GM10847 (cell line): ENCODE measurements around the gene PDE4D.

ENCODE experiments used
- POLR2A ChIP-seq: IDR thresholded peaks from 2 replicates; pipeline ENCODE4 v1.6.1; 2011; ENCODE audit not compliant: insufficient read length; ENCODE audit errors: extremely low read depth

PDE4D gene

GRCh38 chr5:59568161-59568560 is 325.4 kb downstream of the PDE4D start:
- TF ChIP-seq POLR2A = no peak

GRCh38 chr5:59565551-59565950 is 328.0 kb downstream of the PDE4D start:
- TF ChIP-seq POLR2A = no peak

- no peak for TF ChIP-seq POLR2A
These were observed 328.6 kb downstream of the PDE4D start for GRCh38 chr5:59564895-59565294.

- TF ChIP-seq POLR2A = no peak
These were observed 330.7 kb downstream of the PDE4D start for GRCh38 chr5:59562756-59563389.

- TF ChIP-seq POLR2A = no peak
These were observed 333.0 kb downstream of the PDE4D start for GRCh38 chr5:59560553-59560952.

- no peak for TF ChIP-seq POLR2A
These were observed 333.7 kb downstream of the PDE4D start for GRCh38 chr5:59559847-59560246.

- no peak for TF ChIP-seq POLR2A
These were observed 334.2 kb downstream of the PDE4D start for GRCh38 chr5:59559323-59559722.

GRCh38 chr5:59558501-59558900 is 335.0 kb downstream of the PDE4D start:
- no peak for TF ChIP-seq POLR2A

GRCh38 chr5:59557572-59557971 is 336.0 kb downstream of the PDE4D start:
- TF ChIP-seq POLR2A = no peak

GRCh38 chr5:59555596-59555995 is 337.9 kb downstream of the PDE4D start:
- no peak for TF ChIP-seq POLR2A

GRCh38 chr5:59554501-59554900 is 339.0 kb downstream of the PDE4D start:
- TF ChIP-seq POLR2A = no peak

- no peak for TF ChIP-seq POLR2A
These were observed 339.5 kb downstream of the PDE4D start for GRCh38 chr5:59553992-59554391.

GRCh38 chr5:59548807-59549357 is 344.6 kb downstream of the PDE4D start:
- TF ChIP-seq POLR2A = no peak

GRCh38 chr5:59547731-59548130 is 345.8 kb downstream of the PDE4D start:
- TF ChIP-seq POLR2A = no peak

- no peak for TF ChIP-seq POLR2A
These were observed 349.0 kb downstream of the PDE4D start for GRCh38 chr5:59544573-59544972.

- no peak for TF ChIP-seq POLR2A
These were observed 349.6 kb downstream of the PDE4D start for GRCh38 chr5:59543821-59544442.
